22Rv1 (cell line): ENCODE data around the gene PRXL2B.

ENCODE experiments used
- CTCF ChIP-seq: fragments of 450-650 bp; IDR thresholded peaks from 2 replicates; pipeline ENCODE4 v1.5.1; 2017; ENCODE audit warnings: mild to moderate bottlenecking
- ZFX ChIP-seq: fragments of 450-650 bp; IDR thresholded peaks from 2 replicates; pipeline ENCODE4 v1.6.1; 2017; ENCODE audit warnings: antibody characterized with exemption, borderline replicate concordance

- TF ChIP-seq CTCF (no peak), ZFX (no peak)
Observed at GRCh38 chr1:2591233-2591580, 4.6 kb downstream of the PRXL2B start.
